IMR-90 (cell line): ENCODE data around the gene COG2. TPM values are rescaled to one million over a fixed set of nuclear protein-coding genes. Genes with fewer than 3 reads are reported as not detected.

Experiments used
- ATAC-seq: fragments of 200-7000 bp; cut with Tn5 transposase; 2 replicates; pipeline ENCODE4 v1.9.1; 2020; ENCODE audit warnings: low read depth, mild to moderate bottlenecking, moderate library complexity
- BruUV-seq: library from RNA; stranded (reverse); fragments of 400-500 nt; replicated peaks from 2 replicates; lab custom pipeline; 2021; lab: Mats Ljungman, UMichigan
- CTCF ChIA-PET: fragments of 300-600 bp; formaldehyde crosslinking; extraction: SDS; loops from one replicate; lab custom pipeline; 2021; ENCODE audit warnings: antibody characterized with exemption; lab: Yijun Ruan, JAX
- POLR2A ChIA-PET: fragments of 300-600 bp; sonication (Branson Sonifier 250); formaldehyde crosslinking; loops from one replicate; lab custom pipeline; 2022; ENCODE audit warnings: antibody characterized with exemption; ENCODE audit not compliant: unreplicated experiment; lab: Charles Lee
- DNase-seq: peaks from one replicate; pipeline ENCODE4 v3.0.0; 2013
- H2AFZ ChIP-seq: replicated peaks from 2 replicates; pipeline ENCODE3; 2013; ENCODE audit warnings: low read length, mild to moderate bottlenecking; ENCODE audit not compliant: poor library complexity
- H2AK5ac ChIP-seq: 2 replicates; pipeline ENCODE4 v1.6.1; 2013; ENCODE audit warnings: low read depth, low read length, inconsistent platforms
- H2AK9ac ChIP-seq: replicated peaks from 2 replicates; pipeline ENCODE3; 2013; ENCODE audit warnings: mild to moderate bottlenecking, low read depth, low read length, moderate library complexity; ENCODE audit not compliant: poor library complexity
- H2BK120ac ChIP-seq: 2 replicates; pipeline ENCODE4 v1.6.1; 2013; ENCODE audit warnings: low read depth, low read length, inconsistent platforms
- H2BK15ac ChIP-seq: 3 replicates; pipeline ENCODE4 v1.6.1; 2013; ENCODE audit warnings: low read depth, low read length, inconsistent platforms
- H2BK20ac ChIP-seq: 2 replicates; pipeline ENCODE4 v1.6.1; 2013; ENCODE audit warnings: low read depth, mild to moderate bottlenecking, inconsistent platforms, low read length, moderate library complexity
- H2BK5ac ChIP-seq: 2 replicates; pipeline ENCODE4 v1.6.1; 2013; ENCODE audit warnings: mild to moderate bottlenecking, low read depth, low read length, inconsistent platforms; ENCODE audit not compliant: poor library complexity, severe bottlenecking
- H3K14ac ChIP-seq: replicated peaks from 2 replicates; pipeline ENCODE4 v1.6.1; 2013; ENCODE audit warnings: low read depth, low read length, inconsistent platforms
- H3K18ac ChIP-seq: 2 replicates; pipeline ENCODE4 v1.6.1; 2013; ENCODE audit warnings: low read depth, low read length, control low read depth
- H3K23ac ChIP-seq: 2 replicates; pipeline ENCODE4 v1.6.1; 2013; ENCODE audit warnings: low read depth, low read length, inconsistent platforms
- H3K27ac ChIP-seq: 2 replicates; pipeline ENCODE4 v1.5.1; 2013; ENCODE audit warnings: mild to moderate bottlenecking, control low read depth, low read length; ENCODE audit not compliant: insufficient read depth
- H3K27me3 ChIP-seq: 2 replicates; pipeline ENCODE4 v1.6.1; 2013; ENCODE audit warnings: low read length; ENCODE audit not compliant: control insufficient read depth, insufficient read depth
- H3K36me3 ChIP-seq: 2 replicates; pipeline ENCODE4 v1.6.1; 2013; ENCODE audit warnings: low read length, mixed read lengths; ENCODE audit not compliant: control insufficient read depth, insufficient read depth
- H3K4ac ChIP-seq: 2 replicates; pipeline ENCODE4 v1.6.1; 2013; ENCODE audit warnings: low read depth, low read length, inconsistent platforms
- H3K4me1 ChIP-seq: 2 replicates; pipeline ENCODE4 v1.6.1; 2013; ENCODE audit warnings: low read length, mixed read lengths; ENCODE audit not compliant: control insufficient read depth, insufficient read depth
- H3K4me2 ChIP-seq: 2 replicates; pipeline ENCODE4 v1.6.1; 2013; ENCODE audit warnings: low read depth, mild to moderate bottlenecking, control low read depth, low read length, moderate library complexity
- H3K4me3 ChIP-seq: 2 replicates; pipeline ENCODE4 v1.5.1; 2013; ENCODE audit warnings: low read depth, mild to moderate bottlenecking, control low read depth, low read length, moderate library complexity; ENCODE audit not compliant: insufficient read depth
- H3K56ac ChIP-seq: 2 replicates; pipeline ENCODE4 v1.6.1; 2013; ENCODE audit warnings: low read length, inconsistent platforms; ENCODE audit not compliant: insufficient read depth; ENCODE audit errors: extremely low read depth
- H3K79me1 ChIP-seq, 2 experiments: 2 replicates each; pipeline ENCODE4 v1.6.1; 2013; ENCODE audit warnings: low read length in 2 of 2, inconsistent platforms in 1 of 2, low read depth in 1 of 2
- H3K9ac ChIP-seq: 2 replicates; pipeline ENCODE4 v1.6.1; 2013; ENCODE audit warnings: low read depth, low read length, control low read depth
- H3K9me1 ChIP-seq: 2 replicates; pipeline ENCODE4 v1.6.1; 2013; ENCODE audit warnings: low read length, inconsistent platforms; ENCODE audit not compliant: insufficient read depth
- H3K9me3 ChIP-seq: 2 replicates; pipeline ENCODE4 v1.6.1; 2013; ENCODE audit warnings: low read length; ENCODE audit not compliant: control insufficient read depth, insufficient read depth
- H4K20me1 ChIP-seq: 2 replicates; pipeline ENCODE4 v1.6.1; 2013; ENCODE audit warnings: low read length, inconsistent platforms; ENCODE audit not compliant: insufficient read depth
- H4K5ac ChIP-seq: 2 replicates; pipeline ENCODE4 v1.6.1; 2013; ENCODE audit warnings: mild to moderate bottlenecking, low read depth, low read length, control low read depth
- H4K8ac ChIP-seq, 2 experiments: 2 replicates each; pipeline ENCODE4 v1.6.1; 2013; ENCODE audit warnings: low read depth in 2 of 2, low read length in 2 of 2, control low read depth in 1 of 2, inconsistent platforms in 1 of 2
- H4K91ac ChIP-seq: 2 replicates; pipeline ENCODE4 v1.6.1; 2013; ENCODE audit warnings: low read depth, low read length, inconsistent platforms; ENCODE audit not compliant: insufficient read depth
- BHLHE40 ChIP-seq: fragments of 150-350 bp; IDR thresholded peaks from 2 replicates; pipeline ENCODE4 v1.6.1; 2016; ENCODE audit warnings: mild to moderate bottlenecking, low read depth, low read length
- FOS ChIP-seq: fragments of 150-350 bp; IDR thresholded peaks from 2 replicates; pipeline ENCODE4 v1.6.1; 2016; ENCODE audit warnings: low read depth, low read length
- WGBS, 2 experiments: methylation state at CpG; one replicate each; pipeline versions ENCODE4 v1.1.5 to v1.1.7; 2013; ENCODE audit warnings: missing lambda C conversion rate in 2 of 2; ENCODE audit not compliant: insufficient read length in 1 of 2; ENCODE audit errors: extremely low coverage in 2 of 2; 5-methylcytosine and 5-hydroxymethylcytosine counted together
- dilution Hi-C: fragments of 300-500 bp; cut with HindIII; formaldehyde crosslinking; loops from one replicate; pipeline ENCODE4 v1.14.3; 2018; ENCODE audit warnings: low sequenced_read_pairs; ENCODE audit not compliant: unreplicated experiment
- in situ Hi-C: fragments of 300-500 bp; cut with MboI; formaldehyde crosslinking; loops from 3 replicates; pipeline ENCODE4 v1.14.3; 2019; ENCODE audit warnings: low sequenced_read_pairs, inconsistent platforms, mixed read lengths
- intact Hi-C: fragments of 100-400 bp; cut with micrococcal nuclease; formaldehyde crosslinking; loops from 2 replicates; pipeline ENCODE4 v1.10.0; 2022
- polyA plus RNA-seq, 3 experiments: library from polyadenylated mRNA; depleted of rRNA; stranded (reverse); fragments of >200 nt; gene quantifications; 2 replicates each; pipeline ENCODE4 v1.2.3, GENCODE V29; 2012; ENCODE audit warnings: low replicate concordance in 1 of 3
- total RNA-seq: library from RNA; depleted of rRNA; stranded (reverse); fragments of >200 nt; gene quantifications from 2 replicates; pipeline ENCODE4 v1.2.3, GENCODE V29; 2012

COG2 gene
- total and polyA plus RNA-seq, 2 of the 4 experiments (the other 2 are of a cell fraction) = 9.1 to 16.7 TPM

GRCh38 chr1:230682882-230683610 lies 40.8 kb downstream of the COG2 start:
- Histone ChIP-seq H4K8ac (no peak overlapping the region; a peak in 1 of 4 replicates), H3K9me3 (no peaks in the 10 kb centered on the region), H2BK5ac (no peak overlapping the region), H3K27me3 (no peaks in the 10 kb centered on the region), H3K4me1 (peaks cover 10% of the 10 kb centered on the region), H3K9ac (no peak overlapping the region), H3K9me1 (peaks cover 8% of the 10 kb centered on the region; the same call in 1 of the 2 replicates), H3K14ac (no peak overlapping the region), H2BK20ac (no peak overlapping the region), H2AK9ac (no peak overlapping the region), H4K20me1 (0 out of 2 replicates have a peak, but pooled peaks cover 3% of the 10 kb centered on the region), H4K91ac (no peak overlapping the region), H2BK120ac (no peak overlapping the region), H3K4ac (no peak overlapping the region), H3K56ac (no peak overlapping the region), H3K4me2 (peak overlapping the region; percentile 61), H3K18ac (peak overlapping the region; percentile 53), H2AK5ac (no peak overlapping the region), H3K36me3 (peaks cover 22% of the 10 kb centered on the region), H2AFZ (no peak overlapping the region), H3K27ac (no peak overlapping the region), H3K4me3 (no peak overlapping the region), H3K23ac (no peak overlapping the region), H2BK15ac (no peak overlapping the region), H3K79me1 (peaks cover 4% of the 10 kb centered on the region in 2 experiments; a peak in 1 of 4 replicates), H4K5ac (no peak overlapping the region)
- CTCF ChIA-PET = no interaction called here
- intact Hi-C loops = loop anchor here (2.0 kb wide), 1 partner anchor 90 kb away; no protein-coding TSS in a partner anchor
- DNase-seq = peak; percentile 86
- peak; percentile 63 for ATAC-seq
- dilution Hi-C loops = no loop called here
- TF ChIP-seq BHLHE40 (no peak), FOS (peak; percentile 35; the same call in 1 of the 2 replicates)
- in situ Hi-C loops = no loop called here
- BruUV-seq = no TSS peak
- WGBS, 2 experiments = 71% methylated on average over 1 of the region's 9 CpGs; no CpG with 5 or more reads in 1 of the 2 experiments
- POLR2A ChIA-PET = no interaction called here
